ENCODE measurements around the gene CARM1.

DNA sequence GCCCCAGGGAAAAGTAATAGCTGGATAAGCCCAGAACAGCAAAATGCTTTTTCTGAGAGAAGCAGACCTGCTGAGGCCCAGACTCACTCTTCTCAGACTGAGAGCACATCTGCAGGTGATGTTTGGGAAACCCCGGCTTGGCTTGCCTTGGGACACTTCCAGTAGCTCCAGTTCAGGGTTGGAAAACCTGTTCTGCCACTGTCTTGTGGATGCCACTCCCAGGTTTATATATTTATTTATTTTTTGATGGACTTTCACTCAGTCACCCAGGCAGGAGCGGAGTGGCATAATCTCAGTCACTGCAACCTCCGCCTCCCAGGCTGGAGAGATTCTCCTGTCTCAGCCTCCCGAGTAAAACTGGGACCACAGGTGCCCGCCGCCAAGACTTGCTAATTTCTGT is 81.5 kb downstream of the CARM1 start:
- TF ChIP-seq, protein P1, sequence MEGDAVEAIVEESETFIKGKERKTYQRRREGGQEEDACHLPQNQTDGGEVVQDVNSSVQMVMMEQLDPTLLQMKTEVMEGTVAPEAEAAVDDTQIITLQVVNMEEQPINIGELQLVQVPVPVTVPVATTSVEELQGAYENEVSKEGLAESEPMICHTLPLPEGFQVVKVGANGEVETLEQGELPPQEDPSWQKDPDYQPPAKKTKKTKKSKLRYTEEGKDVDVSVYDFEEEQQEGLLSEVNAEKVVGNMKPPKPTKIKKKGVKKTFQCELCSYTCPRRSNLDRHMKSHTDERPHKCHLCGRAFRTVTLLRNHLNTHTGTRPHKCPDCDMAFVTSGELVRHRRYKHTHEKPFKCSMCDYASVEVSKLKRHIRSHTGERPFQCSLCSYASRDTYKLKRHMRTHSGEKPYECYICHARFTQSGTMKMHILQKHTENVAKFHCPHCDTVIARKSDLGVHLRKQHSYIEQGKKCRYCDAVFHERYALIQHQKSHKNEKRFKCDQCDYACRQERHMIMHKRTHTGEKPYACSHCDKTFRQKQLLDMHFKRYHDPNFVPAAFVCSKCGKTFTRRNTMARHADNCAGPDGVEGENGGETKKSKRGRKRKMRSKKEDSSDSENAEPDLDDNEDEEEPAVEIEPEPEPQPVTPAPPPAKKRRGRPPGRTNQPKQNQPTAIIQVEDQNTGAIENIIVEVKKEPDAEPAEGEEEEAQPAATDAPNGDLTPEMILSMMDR (IDR thresholded peaks at IDR 0.05): no peak
- TF ChIP-seq POLR2A (IDR thresholded peaks at IDR 0.05) (no peak), POLR2AphosphoS5 (IDR thresholded peaks at IDR 0.05) (peak; percentile 93)

All from prostate gland (tissue), 2 donors.